ENCODE data around the gene SUPT5H. TPM values are rescaled to one million over a fixed set of nuclear protein-coding genes. Genes with fewer than 3 reads are reported as not detected.

Gene SUPT5H
- total RNA-seq, 2 donors from 2014 or later, result 81.7 to 95.1 TPM

- Histone ChIP-seq H3K4me1 (peaks cover 0 to 54% of the 10 kb centered on the region in 2 donors), H3K36me3 (peaks cover 25% of the 10 kb centered on the region), H3K4me3 (peak overlapping the region; percentile 86 to 89), H3K27ac (peak overlapping the region; percentile 99 to 100), H3K27me3 (no peaks in the 10 kb centered on the region), H3K9me3 (no peaks in the 10 kb centered on the region)
- peak; percentile 59 for DNase-seq (ENCODE audit: low spot score)
- TF ChIP-seq CTCF (IDR thresholded peaks at IDR 0.05), result no peak
Observed at GRCh38 chr19:39405261-39405957, 40.0 kb upstream of the SUPT5H start.

- Histone ChIP-seq H3K27ac (peak overlapping the region; percentile 99 to 100), H3K27me3 (no peaks in the 10 kb centered on the region), H3K4me3 (peak overlapping the region; percentile 86 to 89), H3K9me3 (no peaks in the 10 kb centered on the region), H3K36me3 (peaks cover 25% of the 10 kb centered on the region), H3K4me1 (peaks cover 0 to 57% of the 10 kb centered on the region in 2 donors)
- peak; percentile 59 for DNase-seq (ENCODE audit: low spot score)
- no peak for TF ChIP-seq CTCF (IDR thresholded peaks at IDR 0.05)
Observed at GRCh38 chr19:39405958-39406655, 39.3 kb upstream of the SUPT5H start.

GRCh38 chr19:39406656-39407409 lies 38.5 kb upstream of the SUPT5H start, which contains the start of gene ZFP36:
Gene ZFP36 (plus strand): TSS chr19:39406847. CDS start chr19:39406905, 58 bp downstream.
- no peaks in the 10 kb centered on the region for H3K9me3 ChIP-seq

GRCh38 chr19:39407410-39407659 lies 38.0 kb upstream of the SUPT5H start:
- Histone ChIP-seq H3K9me3 (no peaks in the 10 kb centered on the region), H3K36me3 (peaks cover 25% of the 10 kb centered on the region), H3K27ac (peak overlapping the region; percentile 99 to 100), H3K27me3 (no peaks in the 10 kb centered on the region), H3K4me3 (peak overlapping the region; percentile 86 to 89), H3K4me1 (peaks cover 0 to 52% of the 10 kb centered on the region in 2 donors)
- peak; percentile 68 for DNase-seq (ENCODE audit: low spot score)
- TF ChIP-seq CTCF (IDR thresholded peaks at IDR 0.05), result no peak

More at GRCh38 chr19:39406656-39407409, 38.5 kb upstream of the SUPT5H start, which contains the start of gene ZFP36:
- Histone ChIP-seq H3K4me1 (peaks cover 0 to 57% of the 10 kb centered on the region in 2 donors), H3K27ac (peak within 1 kb of the TSS; percentile 99 to 100), H3K4me3 (peak within 1 kb of the TSS; percentile 86 to 89), H3K36me3 (peaks cover 25% of the 10 kb centered on the region), H3K27me3 (no peaks in the 10 kb centered on the region)
- peak; percentile 98 for DNase-seq (ENCODE audit: low spot score)
- no peak for TF ChIP-seq CTCF (IDR thresholded peaks at IDR 0.05)

GRCh38 chr19:39407660-39408391 lies 37.6 kb upstream of the SUPT5H start:
- Histone ChIP-seq H3K4me1 (peaks cover 0 to 47% of the 10 kb centered on the region in 2 donors), H3K27ac (peak overlapping the region; percentile 99 to 100), H3K4me3 (peak overlapping the region; percentile 86 to 89), H3K9me3 (no peaks in the 10 kb centered on the region), H3K27me3 (no peaks in the 10 kb centered on the region), H3K36me3 (peaks cover 25% of the 10 kb centered on the region)
- no peak for TF ChIP-seq CTCF (IDR thresholded peaks at IDR 0.05)
- DNase-seq (ENCODE audit: low spot score), result no peak

Measured in right atrium auricular region (tissue), 2 donors.